ENCODE measurements around the gene CCDC68.

DNA sequence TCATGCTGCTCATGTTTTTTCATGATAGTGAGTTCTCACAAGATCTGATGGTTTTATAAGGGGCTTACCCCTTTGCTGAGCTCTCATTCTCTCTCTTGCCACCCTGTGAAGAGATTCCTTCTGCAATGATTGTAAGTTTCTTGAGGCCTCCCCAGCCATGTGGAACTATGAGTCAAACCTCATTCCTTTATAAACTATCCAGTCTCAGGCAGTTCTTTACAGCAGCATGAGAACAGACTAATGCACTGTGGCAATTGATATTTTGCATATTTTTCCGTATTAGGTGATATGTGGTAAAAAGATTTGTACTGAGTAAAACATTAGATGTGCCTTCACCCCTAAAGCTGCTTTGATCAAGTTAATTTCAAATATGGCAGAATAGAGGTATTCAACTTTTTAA, 82.2 kb downstream of the CCDC68 start:
- TF ChIP-seq, protein P1, sequence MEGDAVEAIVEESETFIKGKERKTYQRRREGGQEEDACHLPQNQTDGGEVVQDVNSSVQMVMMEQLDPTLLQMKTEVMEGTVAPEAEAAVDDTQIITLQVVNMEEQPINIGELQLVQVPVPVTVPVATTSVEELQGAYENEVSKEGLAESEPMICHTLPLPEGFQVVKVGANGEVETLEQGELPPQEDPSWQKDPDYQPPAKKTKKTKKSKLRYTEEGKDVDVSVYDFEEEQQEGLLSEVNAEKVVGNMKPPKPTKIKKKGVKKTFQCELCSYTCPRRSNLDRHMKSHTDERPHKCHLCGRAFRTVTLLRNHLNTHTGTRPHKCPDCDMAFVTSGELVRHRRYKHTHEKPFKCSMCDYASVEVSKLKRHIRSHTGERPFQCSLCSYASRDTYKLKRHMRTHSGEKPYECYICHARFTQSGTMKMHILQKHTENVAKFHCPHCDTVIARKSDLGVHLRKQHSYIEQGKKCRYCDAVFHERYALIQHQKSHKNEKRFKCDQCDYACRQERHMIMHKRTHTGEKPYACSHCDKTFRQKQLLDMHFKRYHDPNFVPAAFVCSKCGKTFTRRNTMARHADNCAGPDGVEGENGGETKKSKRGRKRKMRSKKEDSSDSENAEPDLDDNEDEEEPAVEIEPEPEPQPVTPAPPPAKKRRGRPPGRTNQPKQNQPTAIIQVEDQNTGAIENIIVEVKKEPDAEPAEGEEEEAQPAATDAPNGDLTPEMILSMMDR (IDR thresholded peaks at IDR 0.05): no peak
- TF ChIP-seq POLR2A (IDR thresholded peaks at IDR 0.05): no peak

All from testis (tissue), 2 donors.